ENCODE data around the gene PARD3. TPM values are rescaled to one million over a fixed set of nuclear protein-coding genes. Genes with fewer than 3 reads are reported as not detected.

Gene PARD3
- total RNA-seq, 4 donors from 2014 or later = 115 to 226 (median 141) TPM

GRCh38 chr10:34127676-34128075 lies 687.4 kb downstream of the PARD3 start:
- Histone ChIP-seq H3K4me3 (no peak overlapping the region), H3K4me1 (no peaks in the 10 kb centered on the region), H3K27me3 (no peaks in the 10 kb centered on the region), H3K9me3 (no peaks in the 10 kb centered on the region), H3K36me3 (peaks cover 6% of the 10 kb centered on the region), H3K27ac (no peak overlapping the region)
- WGBS = 93% methylated on average over 1 of the region's 1 CpG
- TF ChIP-seq CTCF (IDR thresholded peaks at IDR 0.05) (no peak), POLR2A (IDR thresholded peaks at IDR 0.05) (no peak), POLR2AphosphoS5 (IDR thresholded peaks at IDR 0.05) (no peak), EP300 (IDR thresholded peaks at IDR 0.05) (no peak)
- DNase-seq (ENCODE audit: low spot score in 2 of 2) = no peak

GRCh38 chr10:34126371-34127151 lies 688.5 kb downstream of the PARD3 start:
- no peaks in the 10 kb centered on the region for H3K9me3 ChIP-seq
- peaks cover 6% of the 10 kb centered on the region for H3K36me3 ChIP-seq
- WGBS = 73% methylated on average over 1 of the region's 1 CpG
- no peak for TF ChIP-seq POLR2A (IDR thresholded peaks at IDR 0.05)
- no peak for TF ChIP-seq CTCF (IDR thresholded peaks at IDR 0.05)
- TF ChIP-seq EP300 (IDR thresholded peaks at IDR 0.05) = no peak
- no peak for TF ChIP-seq POLR2AphosphoS5 (IDR thresholded peaks at IDR 0.05)
- DNase-seq (ENCODE audit: low spot score in 2 of 2) = no peak
- H3K4me3 ChIP-seq = no peak overlapping the region
- no peaks in the 10 kb centered on the region for H3K27me3 ChIP-seq
- H3K4me1 ChIP-seq = peaks cover 7% of the 10 kb centered on the region
- no peak overlapping the region for H3K27ac ChIP-seq

GRCh38 chr10:34125702-34126101 lies 689.4 kb downstream of the PARD3 start:
- peaks cover 7% of the 10 kb centered on the region for H3K4me1 ChIP-seq
- H3K4me3 ChIP-seq = no peak overlapping the region
- DNase-seq (ENCODE audit: low spot score in 2 of 2) = no peak
- H3K27ac ChIP-seq = no peak overlapping the region
- H3K9me3 ChIP-seq = no peaks in the 10 kb centered on the region
- WGBS = 62% methylated on average over 5 of the region's 5 CpGs
- H3K27me3 ChIP-seq = no peaks in the 10 kb centered on the region
- peaks cover 6% of the 10 kb centered on the region for H3K36me3 ChIP-seq
- TF ChIP-seq POLR2A (IDR thresholded peaks at IDR 0.05) (no peak), EP300 (IDR thresholded peaks at IDR 0.05) (no peak), CTCF (IDR thresholded peaks at IDR 0.05) (no peak), POLR2AphosphoS5 (IDR thresholded peaks at IDR 0.05) (no peak)

- no peak overlapping the region for H3K27ac ChIP-seq
- H3K9me3 ChIP-seq = no peaks in the 10 kb centered on the region
- 69% methylated on average over 6 of the region's 6 CpGs for WGBS
- H3K27me3 ChIP-seq = no peaks in the 10 kb centered on the region
- no peak overlapping the region for H3K4me3 ChIP-seq
- peaks cover 7% of the 10 kb centered on the region for H3K4me1 ChIP-seq
- TF ChIP-seq CTCF (IDR thresholded peaks at IDR 0.05) = no peak
- TF ChIP-seq POLR2AphosphoS5 (IDR thresholded peaks at IDR 0.05) = no peak
- no peak for TF ChIP-seq EP300 (IDR thresholded peaks at IDR 0.05)
- no peak for TF ChIP-seq POLR2A (IDR thresholded peaks at IDR 0.05)
- H3K36me3 ChIP-seq = peaks cover 6% of the 10 kb centered on the region
- DNase-seq (ENCODE audit: low spot score in 2 of 2) = no peak
Observed at GRCh38 chr10:34124522-34125035, 690.5 kb downstream of the PARD3 start.

- Histone ChIP-seq H3K36me3 (peaks cover 6% of the 10 kb centered on the region), H3K27ac (no peak overlapping the region), H3K4me3 (no peak overlapping the region), H3K4me1 (peaks cover 7% of the 10 kb centered on the region), H3K27me3 (no peaks in the 10 kb centered on the region), H3K9me3 (no peaks in the 10 kb centered on the region)
- 54% methylated on average over 7 of the region's 7 CpGs for WGBS
- no peak for DNase-seq (ENCODE audit: low spot score in 2 of 2)
- no peak for TF ChIP-seq CTCF (IDR thresholded peaks at IDR 0.05)
- TF ChIP-seq EP300 (IDR thresholded peaks at IDR 0.05) = no peak
- TF ChIP-seq POLR2A (IDR thresholded peaks at IDR 0.05) = no peak
- TF ChIP-seq POLR2AphosphoS5 (IDR thresholded peaks at IDR 0.05) = no peak
Observed at GRCh38 chr10:34121781-34122622, 693.1 kb downstream of the PARD3 start.
